COLO668 (cell line): Measurements from ENCODE around the gene CDKN1A.

ENCODE experiments used
- DNase-seq: peaks from one replicate; lab custom pipeline; 2025; ENCODE audit not compliant: unreplicated experiment; lab: John Stamatoyannopoulos, UW

CDKN1A gene

DNA sequence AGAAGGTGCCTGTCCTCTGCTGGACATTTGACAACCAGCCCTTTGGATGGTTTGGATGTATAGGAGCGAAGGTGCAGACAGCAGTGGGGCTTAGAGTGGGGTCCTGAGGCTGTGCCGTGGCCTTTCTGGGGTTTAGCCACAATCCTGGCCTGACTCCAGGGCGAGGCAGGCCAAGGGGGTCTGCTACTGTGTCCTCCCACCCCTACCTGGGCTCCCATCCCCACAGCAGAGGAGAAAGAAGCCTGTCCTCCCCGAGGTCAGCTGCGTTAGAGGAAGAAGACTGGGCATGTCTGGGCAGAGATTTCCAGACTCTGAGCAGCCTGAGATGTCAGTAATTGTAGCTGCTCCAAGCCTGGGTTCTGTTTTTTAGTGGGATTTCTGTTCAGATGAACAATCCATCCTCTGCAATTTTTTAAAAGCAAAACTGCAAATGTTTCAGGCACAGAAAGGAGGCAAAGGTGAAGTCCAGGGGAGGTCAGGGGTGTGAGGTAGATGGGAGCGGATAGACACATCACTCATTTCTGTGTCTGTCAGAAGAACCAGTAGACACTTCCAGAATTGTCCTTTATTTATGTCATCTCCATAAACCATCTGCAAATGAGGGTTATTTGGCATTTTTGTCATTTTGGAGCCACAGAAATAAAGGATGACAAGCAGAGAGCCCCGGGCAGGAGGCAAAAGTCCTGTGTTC, 1.3 kb upstream of the CDKN1A start:
- DNase-seq, result no peak

DNA sequence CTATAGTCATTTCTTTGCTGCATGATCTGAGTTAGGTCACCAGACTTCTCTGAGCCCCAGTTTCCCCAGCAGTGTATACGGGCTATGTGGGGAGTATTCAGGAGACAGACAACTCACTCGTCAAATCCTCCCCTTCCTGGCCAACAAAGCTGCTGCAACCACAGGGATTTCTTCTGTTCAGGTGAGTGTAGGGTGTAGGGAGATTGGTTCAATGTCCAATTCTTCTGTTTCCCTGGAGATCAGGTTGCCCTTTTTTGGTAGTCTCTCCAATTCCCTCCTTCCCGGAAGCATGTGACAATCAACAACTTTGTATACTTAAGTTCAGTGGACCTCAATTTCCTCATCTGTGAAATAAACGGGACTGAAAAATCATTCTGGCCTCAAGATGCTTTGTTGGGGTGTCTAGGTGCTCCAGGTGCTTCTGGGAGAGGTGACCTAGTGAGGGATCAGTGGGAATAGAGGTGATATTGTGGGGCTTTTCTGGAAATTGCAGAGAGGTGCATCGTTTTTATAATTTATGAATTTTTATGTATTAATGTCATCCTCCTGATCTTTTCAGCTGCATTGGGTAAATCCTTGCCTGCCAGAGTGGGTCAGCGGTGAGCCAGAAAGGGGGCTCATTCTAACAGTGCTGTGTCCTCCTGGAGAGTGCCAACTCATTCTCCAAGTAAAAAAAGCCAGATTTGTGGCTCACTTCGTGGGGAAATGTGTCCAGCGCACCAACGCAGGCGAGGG, 594 bp upstream of the CDKN1A start:
- DNase-seq, result no peak

DNA sequence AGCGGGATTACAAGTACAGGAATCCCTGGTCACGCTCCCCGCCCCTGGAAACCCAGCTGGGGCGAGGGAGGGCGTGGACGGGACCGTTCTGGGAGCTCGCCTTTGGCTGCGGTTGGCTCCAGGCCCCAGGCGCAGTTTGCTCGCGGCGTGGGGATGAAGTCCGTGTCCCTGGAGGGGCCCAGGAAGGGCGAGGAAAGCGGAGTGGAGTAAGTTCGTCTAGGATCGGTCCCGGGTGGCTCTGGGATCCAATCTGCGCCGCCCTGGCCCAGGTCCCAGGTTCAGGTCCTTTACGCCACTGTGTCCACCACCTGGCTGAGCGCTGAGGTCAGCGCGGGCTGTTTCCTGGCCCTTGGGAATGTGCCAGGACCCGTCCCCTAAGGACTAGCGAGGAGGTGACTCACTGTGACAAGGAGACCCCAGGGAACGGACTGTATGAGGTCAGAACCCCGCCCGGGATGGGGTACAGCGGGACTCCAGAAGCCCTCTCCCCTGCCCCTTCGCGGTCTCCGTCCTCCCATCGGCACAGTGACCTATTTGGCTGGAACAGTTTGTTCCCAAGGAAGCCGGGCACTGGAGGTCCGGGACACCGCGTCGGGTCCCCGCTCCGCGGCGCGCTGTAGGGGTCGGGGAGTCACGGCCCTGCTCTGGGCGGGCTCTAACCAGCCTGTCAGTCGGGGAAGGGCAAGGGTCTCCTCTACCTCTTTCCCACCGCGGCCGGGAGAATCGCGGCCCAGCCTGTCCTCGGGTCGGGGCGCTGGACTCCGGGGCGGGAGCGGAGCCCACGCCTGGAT, 724 bp downstream of the CDKN1A start:
- peak; percentile 53 for DNase-seq

DNA sequence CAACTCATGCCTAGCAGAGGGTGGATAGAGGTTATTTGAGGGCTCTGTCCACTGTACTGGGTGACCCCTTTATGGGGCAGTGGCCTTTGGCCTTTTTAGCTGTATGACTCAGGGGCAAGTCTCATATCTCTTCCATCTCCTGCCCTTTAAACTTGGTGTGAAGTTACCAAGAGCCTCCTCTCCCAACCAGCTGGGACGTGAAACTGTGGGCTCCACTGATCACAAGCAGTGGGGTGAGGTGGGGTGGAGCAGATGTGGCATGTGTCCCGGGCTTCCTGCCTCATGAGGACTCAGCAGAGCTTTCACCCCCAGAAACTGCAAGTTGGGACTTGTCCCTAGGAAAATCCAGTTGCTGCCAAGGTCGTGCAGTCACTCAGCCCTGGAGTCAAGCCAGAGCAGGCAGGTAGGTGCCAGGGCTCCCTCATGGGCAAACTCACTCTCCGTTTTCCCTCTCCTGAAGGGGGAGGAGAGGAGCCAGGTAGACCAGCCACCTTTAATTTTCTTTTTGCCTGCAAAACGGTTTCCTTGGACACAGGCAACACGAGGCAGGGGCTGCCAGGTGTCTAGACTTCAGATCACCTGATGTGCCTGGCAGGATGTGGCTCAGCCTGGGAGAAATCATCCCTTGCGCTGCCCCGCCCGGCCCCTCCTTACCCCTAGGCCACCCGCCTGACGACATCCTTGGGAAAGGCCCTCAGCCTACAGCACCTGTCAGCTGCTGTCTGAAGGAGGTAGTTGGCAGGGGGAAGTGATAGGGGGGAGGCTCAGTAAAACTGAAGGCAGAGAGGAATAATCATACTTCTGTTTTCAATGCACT, 4.0 kb downstream of the CDKN1A start:
- peak; percentile 68 for DNase-seq

DNA sequence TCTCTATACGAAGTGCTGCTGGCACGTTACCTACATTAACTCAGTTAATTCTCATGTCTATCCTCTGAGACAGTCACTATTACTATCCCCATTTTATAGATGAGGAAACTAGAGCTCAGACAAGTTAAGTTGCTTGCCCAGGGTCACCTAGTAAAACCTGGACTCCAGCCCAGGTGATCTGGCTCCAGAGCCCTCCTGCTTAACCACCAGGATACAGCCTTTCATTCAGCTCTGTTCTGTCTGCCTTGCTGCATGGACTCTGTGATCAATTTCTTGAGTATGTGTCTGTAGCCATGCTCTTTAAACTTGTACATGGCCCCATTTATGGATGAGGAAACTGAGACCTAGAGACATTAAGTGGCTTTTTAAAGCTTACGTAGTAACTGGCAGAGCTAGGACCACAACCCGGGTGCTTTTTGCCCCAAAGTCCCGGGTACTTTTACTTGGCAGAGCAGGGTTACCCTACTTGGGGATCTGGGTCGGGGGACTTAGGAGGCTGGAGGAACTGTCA, 4.7 kb downstream of the CDKN1A start:
- no peak for DNase-seq

DNA sequence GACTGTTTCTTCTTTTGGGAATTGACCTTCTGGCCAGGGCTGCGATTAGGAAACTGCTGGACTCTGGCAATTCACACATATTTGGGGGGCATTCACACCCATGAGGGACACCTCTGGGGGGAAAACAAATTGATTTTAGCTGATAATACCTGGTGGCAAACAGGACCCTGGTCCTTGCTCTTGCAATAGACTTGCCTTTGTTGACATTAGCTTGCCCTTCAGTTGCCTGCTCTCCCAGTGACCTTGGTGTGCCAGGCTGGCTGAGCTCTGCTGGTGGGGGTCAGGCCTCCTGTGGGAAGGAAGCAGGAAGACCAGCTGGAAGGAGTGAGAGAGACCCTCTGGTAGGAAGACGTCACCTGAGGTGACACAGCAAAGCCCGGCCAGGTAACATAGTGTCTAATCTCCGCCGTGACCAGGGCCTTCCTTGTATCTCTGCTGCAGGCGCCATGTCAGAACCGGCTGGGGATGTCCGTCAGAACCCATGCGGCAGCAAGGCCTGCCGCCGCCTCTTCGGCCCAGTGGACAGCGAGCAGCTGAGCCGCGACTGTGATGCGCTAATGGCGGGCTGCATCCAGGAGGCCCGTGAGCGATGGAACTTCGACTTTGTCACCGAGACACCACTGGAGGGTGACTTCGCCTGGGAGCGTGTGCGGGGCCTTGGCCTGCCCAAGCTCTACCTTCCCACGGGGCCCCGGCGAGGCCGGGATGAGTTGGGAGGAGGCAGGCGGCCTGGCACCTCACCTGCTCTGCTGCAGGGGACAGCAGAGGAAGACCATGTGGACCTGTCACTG, 5.3 kb downstream of the CDKN1A start:
- no peak for DNase-seq

DNA sequence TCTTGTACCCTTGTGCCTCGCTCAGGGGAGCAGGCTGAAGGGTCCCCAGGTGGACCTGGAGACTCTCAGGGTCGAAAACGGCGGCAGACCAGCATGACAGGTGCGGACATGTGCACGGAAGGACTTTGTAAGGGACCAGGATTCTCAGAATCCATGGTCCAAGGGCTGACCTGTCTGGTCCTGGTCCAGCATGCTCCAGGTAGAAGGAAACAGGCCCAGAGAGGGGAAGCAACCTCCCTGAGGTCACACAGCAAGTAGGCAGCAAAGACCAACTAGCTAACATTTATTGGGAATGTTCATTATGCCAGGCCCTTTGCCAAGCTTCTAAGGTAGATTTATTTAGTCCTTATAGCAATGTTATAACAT, 5.9 kb downstream of the CDKN1A start:
- DNase-seq, result no peak

DNA sequence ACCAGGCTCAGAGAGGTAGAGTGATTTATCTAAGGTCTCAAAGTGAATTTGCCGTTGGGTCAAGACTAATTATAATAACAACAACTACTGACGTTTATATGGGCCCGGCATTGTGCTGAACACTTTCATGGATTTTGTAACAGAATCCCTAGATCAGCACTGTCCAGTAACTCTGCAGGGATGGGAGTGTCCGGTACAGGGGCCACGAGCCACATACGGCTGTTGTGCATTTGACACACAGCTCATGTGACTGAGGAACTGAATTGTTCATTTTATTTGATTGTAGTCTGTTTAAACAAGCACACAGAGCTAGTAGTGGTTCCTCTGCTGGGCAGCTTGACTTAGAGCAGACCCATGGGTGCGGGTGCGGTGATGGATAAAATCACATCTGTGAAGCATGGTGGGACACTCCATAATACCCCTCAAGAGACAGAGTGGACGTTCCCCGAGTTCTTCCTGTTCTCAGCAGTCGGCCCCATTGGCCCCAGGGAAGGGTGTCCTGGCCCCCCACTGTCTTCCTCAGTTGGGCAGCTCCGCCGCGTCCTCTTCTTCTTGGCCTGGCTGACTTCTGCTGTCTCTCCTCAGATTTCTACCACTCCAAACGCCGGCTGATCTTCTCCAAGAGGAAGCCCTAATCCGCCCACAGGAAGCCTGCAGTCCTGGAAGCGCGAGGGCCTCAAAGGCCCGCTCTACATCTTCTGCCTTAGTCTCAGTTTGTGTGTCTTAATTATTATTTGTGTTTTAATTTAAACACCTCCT, 6.8 kb downstream of the CDKN1A start:
- no peak for DNase-seq

DNA sequence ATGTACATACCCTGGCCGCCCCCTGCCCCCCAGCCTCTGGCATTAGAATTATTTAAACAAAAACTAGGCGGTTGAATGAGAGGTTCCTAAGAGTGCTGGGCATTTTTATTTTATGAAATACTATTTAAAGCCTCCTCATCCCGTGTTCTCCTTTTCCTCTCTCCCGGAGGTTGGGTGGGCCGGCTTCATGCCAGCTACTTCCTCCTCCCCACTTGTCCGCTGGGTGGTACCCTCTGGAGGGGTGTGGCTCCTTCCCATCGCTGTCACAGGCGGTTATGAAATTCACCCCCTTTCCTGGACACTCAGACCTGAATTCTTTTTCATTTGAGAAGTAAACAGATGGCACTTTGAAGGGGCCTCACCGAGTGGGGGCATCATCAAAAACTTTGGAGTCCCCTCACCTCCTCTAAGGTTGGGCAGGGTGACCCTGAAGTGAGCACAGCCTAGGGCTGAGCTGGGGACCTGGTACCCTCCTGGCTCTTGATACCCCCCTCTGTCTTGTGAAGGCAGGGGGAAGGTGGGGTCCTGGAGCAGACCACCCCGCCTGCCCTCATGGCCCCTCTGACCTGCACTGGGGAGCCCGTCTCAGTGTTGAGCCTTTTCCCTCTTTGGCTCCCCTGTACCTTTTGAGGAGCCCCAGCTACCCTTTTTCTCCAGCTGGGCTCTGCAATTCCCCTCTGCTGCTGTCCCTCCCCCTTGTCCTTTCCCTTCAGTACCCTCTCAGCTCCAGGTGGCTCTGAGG, 7.6 kb downstream of the CDKN1A start:
- DNase-seq, result no peak

DNA sequence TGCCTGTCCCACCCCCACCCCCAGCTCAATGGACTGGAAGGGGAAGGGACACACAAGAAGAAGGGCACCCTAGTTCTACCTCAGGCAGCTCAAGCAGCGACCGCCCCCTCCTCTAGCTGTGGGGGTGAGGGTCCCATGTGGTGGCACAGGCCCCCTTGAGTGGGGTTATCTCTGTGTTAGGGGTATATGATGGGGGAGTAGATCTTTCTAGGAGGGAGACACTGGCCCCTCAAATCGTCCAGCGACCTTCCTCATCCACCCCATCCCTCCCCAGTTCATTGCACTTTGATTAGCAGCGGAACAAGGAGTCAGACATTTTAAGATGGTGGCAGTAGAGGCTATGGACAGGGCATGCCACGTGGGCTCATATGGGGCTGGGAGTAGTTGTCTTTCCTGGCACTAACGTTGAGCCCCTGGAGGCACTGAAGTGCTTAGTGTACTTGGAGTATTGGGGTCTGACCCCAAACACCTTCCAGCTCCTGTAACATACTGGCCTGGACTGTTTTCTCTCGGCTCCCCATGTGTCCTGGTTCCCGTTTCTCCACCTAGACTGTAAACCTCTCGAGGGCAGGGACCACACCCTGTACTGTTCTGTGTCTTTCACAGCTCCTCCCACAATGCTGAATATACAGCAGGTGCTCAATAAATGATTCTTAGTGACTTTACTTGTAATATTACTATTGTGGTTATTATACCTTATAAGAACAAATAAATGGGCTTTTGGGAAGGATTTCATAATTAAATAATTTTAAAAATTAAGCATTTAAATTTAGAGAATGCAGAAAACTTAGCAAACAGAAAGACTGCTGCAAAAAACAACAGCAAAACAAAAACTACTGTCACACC, 8.4 kb downstream of the CDKN1A start:
- no peak for DNase-seq

DNA sequence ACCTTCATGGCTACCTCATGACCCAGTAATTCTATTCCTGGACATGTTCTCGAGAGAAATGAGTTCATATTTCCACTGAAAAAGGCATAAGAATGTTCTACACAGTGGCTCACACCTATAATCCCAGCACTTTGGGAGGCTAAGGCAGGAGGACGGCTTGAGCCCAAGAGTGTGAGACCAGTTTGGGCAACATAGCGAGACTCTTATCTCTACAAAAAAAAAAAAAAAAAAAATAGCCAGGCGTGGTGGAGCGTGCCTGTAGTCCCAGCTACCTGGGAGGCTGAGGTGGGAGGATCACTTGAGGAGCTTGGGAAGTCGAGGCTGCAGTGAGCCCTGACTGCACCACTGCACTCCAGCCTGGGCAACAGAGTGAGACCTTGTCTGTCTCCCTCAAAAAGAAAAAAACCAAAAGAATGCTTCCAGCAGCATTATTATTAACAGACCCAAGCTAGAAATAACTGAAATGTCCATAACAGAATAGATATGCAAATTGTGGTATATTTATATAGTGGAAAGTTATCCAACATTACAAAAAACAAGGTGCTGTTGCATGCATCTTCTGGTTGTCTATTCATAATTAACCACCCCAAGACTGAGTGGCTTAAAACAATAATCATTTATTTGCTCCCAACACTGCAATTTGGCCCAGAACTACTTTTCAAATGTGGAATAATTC, 9.7 kb downstream of the CDKN1A start:
- DNase-seq, result no peak

DNA sequence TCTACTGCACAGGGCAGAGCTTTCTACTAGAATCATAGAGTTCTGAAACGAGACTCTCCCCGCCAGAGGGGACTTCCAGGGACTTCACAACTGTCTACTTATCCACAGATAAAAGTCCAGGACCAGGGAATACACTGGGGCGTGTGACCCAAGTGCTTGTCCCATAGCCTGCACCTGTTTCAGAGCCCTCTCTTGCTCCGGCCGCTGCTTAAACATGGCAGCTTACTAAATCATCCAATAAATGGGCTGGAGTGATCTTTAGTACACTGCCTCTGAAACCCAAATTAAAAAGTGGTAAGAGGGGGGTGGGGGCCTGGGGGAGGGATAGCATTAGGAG, 10.2 kb downstream of the CDKN1A start:
- DNase-seq, result no peak

DNA sequence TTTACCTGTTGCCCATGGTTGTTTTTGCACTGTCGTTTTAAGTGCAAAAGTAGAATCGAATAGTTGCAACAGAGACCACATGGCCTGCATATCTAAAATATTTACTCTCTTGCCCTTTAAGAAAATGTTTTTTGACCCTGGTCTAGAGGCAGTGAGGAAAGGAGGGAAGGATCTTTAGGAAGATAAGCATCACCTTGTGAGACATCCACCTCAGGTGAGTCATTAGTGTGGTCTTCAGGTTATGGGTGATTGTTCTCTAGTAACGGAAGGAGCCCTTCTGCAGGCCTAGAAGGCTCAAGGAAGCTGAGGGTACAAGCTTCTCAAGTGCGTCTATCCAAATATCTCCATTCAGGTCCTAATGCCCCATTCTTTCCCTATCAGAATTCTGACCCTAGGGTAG, 12.5 kb downstream of the CDKN1A start:
- DNase-seq, result no peak

DNA sequence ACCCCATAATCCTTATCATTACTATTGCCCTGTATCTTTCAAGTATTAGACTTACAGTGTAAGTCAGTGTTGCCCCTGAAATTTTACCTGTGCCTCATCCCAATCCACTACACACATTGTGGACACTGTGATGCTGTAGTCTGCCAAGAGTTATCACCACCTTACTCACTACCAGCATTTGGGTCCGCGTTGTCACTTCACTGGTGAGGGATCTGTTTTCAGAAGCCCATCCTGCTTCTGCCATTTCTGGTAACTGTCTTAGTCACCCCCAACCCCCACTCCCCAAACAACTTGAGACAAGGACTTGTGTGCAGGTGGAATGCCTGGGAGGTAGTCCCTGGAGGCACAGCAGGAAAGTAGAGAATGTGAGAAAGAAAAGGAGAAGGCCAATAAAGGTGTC, 13.1 kb downstream of the CDKN1A start:
- DNase-seq, result no peak

DNA sequence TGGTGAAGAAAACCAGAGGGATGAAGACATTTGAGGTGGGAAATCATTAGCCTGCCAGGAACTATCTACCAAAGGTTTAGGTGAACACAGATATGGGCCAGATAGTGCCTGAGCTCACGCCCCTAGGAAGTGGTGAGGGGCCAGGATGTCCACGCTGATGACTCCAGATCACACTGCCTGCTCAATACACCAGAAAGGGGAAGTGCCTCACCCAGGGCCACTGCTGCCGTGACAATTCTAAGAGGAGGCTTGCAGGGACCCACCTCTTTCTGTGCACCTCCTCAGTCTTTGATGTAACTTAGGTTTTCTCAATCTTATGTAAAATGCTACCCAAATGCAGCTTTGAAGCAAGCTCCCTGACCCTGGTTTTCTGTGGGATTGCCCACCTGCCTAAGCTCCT, 13.7 kb downstream of the CDKN1A start:
- no peak for DNase-seq

DNA sequence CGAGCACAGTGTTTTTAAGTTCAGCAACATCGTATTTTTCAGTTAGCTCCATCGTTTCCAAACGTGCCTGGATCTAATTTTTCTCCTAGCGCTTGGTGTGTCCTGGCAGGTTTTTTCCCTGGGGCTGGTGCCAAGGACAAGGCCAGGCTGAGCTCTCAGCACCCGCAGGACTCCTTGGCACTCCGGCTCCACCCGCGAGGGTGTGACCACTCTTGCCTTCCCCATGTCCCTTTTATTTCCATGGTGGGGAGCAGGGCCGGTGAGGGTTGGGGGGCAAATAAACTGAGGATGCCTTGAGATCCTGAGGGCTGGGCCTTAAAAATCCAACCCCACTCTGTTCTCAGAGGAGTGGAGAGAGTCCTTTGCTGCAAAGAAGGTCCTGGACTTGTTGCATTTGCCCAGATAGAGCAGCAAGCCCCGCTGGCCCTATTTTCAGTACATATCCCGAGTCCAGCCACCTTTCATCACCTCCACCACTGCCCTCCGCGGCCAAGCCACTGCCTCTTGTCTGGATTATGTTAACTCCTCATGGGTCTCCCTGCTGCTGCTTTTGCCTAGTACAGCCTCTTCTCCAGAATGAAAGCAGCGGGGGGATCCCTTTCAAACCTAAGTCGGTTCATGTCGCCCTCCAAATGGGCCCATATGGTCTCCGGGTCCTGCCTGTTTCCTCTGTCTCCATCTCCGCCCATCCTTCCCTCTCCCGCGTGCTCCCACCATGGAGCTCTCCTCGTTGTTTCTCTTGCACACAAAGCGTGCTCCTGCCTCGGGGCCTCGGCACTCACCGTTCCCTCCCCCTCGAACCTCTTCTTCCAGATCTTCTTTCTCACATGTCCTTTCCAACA, 14.6 kb downstream of the CDKN1A start:
- no peak for DNase-seq

DNA sequence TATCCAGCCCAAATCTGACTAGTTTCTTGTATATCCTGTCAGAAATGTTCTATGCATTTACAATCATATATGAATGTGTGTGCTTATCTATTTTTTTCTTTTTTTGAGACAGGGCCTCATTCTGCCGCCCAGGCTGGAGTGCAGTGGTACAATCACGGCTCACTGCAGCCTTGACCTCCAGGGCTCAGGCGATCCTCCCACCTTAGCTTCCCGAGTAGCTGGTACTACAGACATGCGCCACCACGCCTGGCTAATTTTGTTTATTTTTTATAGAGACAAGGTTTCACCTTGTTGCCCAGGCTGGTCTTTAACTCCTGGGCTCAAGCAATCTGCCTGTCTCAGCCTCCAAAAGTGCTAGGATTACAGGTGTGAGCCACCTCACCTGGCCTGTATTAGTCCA, 16.1 kb downstream of the CDKN1A start:
- no peak for DNase-seq
